Right lobe of liver (tissue), 4 donors: ENCODE results near the gene PEX11G.
A peak's percentile ranks its signal among the peaks of the same experiment; 100 is the strongest.

Source experiments
- POLR2A ChIP-seq: fragments of 450-650 bp; IDR thresholded peaks from one replicate; pipeline ENCODE4 v1.6.1; 2017; ENCODE audit warnings: antibody characterized with exemption, mild to moderate bottlenecking
- TF ChIP-seq, protein P1 (sequence below), 4 donors: fragments of 200-600 bp in 3 of 4; fragments of 450-650 bp in 1 of 4; IDR thresholded peaks; one replicate each; pipeline versions ENCODE4 v1.5.1 to v1.8.0; 2016 to 2022; ENCODE audit warnings: antibody characterized with exemption in 4 of 4, mild to moderate bottlenecking in 2 of 4
- donor health status: DM: no; HTN: no; CAD: no.
- donor health status: DM: no; HTN: no; CAD: no.
- donor health status: DM: no; HTN: yes; CAD: no.

DNA sequence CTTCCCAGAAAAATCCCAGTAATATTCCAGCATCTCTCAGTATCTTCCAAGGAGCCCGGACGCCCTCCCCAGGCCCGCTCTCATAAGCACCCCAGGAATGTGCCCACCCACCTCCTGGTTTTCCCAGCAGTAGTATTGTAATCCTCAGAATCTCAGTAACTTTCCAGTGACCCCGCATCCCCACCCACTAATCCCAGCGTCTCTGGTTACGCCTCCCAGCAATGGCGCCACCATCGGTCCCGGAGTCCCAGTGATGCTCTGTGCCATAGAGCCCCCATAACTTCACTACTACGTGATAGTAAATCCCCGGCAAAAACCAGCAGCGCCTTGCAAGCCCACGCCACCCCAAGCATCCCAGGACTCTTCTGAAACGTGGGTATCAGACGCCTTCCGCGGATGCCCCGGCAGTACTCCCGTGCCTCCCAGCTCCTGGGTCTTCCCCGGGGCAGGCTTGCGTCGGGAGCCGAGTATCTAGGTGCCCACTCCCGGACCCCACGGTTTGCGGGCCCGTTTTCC is 45.8 kb upstream of the PEX11G start:
- TF ChIP-seq, protein P1, sequence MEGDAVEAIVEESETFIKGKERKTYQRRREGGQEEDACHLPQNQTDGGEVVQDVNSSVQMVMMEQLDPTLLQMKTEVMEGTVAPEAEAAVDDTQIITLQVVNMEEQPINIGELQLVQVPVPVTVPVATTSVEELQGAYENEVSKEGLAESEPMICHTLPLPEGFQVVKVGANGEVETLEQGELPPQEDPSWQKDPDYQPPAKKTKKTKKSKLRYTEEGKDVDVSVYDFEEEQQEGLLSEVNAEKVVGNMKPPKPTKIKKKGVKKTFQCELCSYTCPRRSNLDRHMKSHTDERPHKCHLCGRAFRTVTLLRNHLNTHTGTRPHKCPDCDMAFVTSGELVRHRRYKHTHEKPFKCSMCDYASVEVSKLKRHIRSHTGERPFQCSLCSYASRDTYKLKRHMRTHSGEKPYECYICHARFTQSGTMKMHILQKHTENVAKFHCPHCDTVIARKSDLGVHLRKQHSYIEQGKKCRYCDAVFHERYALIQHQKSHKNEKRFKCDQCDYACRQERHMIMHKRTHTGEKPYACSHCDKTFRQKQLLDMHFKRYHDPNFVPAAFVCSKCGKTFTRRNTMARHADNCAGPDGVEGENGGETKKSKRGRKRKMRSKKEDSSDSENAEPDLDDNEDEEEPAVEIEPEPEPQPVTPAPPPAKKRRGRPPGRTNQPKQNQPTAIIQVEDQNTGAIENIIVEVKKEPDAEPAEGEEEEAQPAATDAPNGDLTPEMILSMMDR (IDR thresholded peaks at IDR 0.05) = peak in 1 of 4 donors; percentile 5
- no peak for TF ChIP-seq POLR2A
